A673 (cell line): ENCODE results near the gene DUSP6. TPM values are rescaled to one million over a fixed set of nuclear protein-coding genes. Genes with fewer than 3 reads are reported as not detected.
A peak's percentile ranks its signal among the peaks of the same experiment; 100 is the strongest.

Experiments
- BruUV-seq: library from RNA; stranded (reverse); fragments of 400-500 nt; replicated peaks from 2 replicates; lab custom pipeline; 2021; lab: Mats Ljungman, UMichigan
- CTCF ChIA-PET: fragments of 300-600 bp; sonication (Branson Sonifier 250); formaldehyde crosslinking; loops from one replicate; lab custom pipeline; 2022; ENCODE audit warnings: antibody characterized with exemption; lab: Charles Lee
- POLR2A ChIA-PET: fragments of 300-600 bp; sonication (Branson Sonifier 250); formaldehyde crosslinking; loops from one replicate; lab custom pipeline; 2022; ENCODE audit warnings: antibody characterized with exemption; ENCODE audit not compliant: low non-redundant PET; lab: Charles Lee
- DNase-seq: peaks from one replicate; pipeline ENCODE4 v3.0.0-alpha.2; 2015; ENCODE audit warnings: low spot score
- H3K27ac ChIP-seq: fragments of 200-600 bp; sonication (generic); 2 replicates; pipeline ENCODE4 v1.5.1; 2016; ENCODE audit warnings: mixed run types, low read depth, mild to moderate bottlenecking, mixed read lengths, antibody characterized with exemption, low read length; ENCODE audit not compliant: poor library complexity, severe bottlenecking
- H3K27me3 ChIP-seq: fragments of 200-600 bp; sonication (generic); replicated peaks from 2 replicates; pipeline ENCODE4 v1.6.1; 2017; ENCODE audit warnings: mixed run types, low read depth, mild to moderate bottlenecking, mixed read lengths, antibody characterized with exemption, low read length; ENCODE audit not compliant: insufficient read depth, poor library complexity
- H3K36me3 ChIP-seq: fragments of 200-600 bp; sonication (generic); 2 replicates; pipeline ENCODE4 v1.6.1; 2016; ENCODE audit warnings: mixed run types, mild to moderate bottlenecking, mixed read lengths, antibody characterized with exemption, low read length; ENCODE audit not compliant: insufficient read depth, poor library complexity, severe bottlenecking
- H3K4me1 ChIP-seq: fragments of 200-600 bp; sonication (generic); 2 replicates; pipeline ENCODE4 v1.6.1; 2017; ENCODE audit warnings: mixed run types, mild to moderate bottlenecking, mixed read lengths, antibody characterized with exemption, low read length; ENCODE audit not compliant: insufficient read depth, poor library complexity, severe bottlenecking
- H3K4me3 ChIP-seq: fragments of 200-600 bp; sonication (generic); 2 replicates; pipeline ENCODE4 v1.5.1; 2016; ENCODE audit warnings: low read depth, mixed run types, mild to moderate bottlenecking, mixed read lengths, low read length; ENCODE audit not compliant: poor library complexity, severe bottlenecking
- H3K9me3 ChIP-seq: fragments of 200-600 bp; sonication (generic); 2 replicates; pipeline ENCODE4 v1.6.1; 2016; ENCODE audit warnings: mixed run types, low read depth, mild to moderate bottlenecking, mixed read lengths, antibody characterized with exemption, low read length; ENCODE audit not compliant: poor library complexity, severe bottlenecking
- EZH2 ChIP-seq: fragments of 200-600 bp; sonication (generic); IDR thresholded peaks from 2 replicates; pipeline ENCODE4 v1.6.1; 2017; ENCODE audit warnings: borderline replicate concordance, low read depth, mild to moderate bottlenecking, mixed read lengths, antibody characterized with exemption, low read length; ENCODE audit not compliant: poor library complexity, severe bottlenecking
- intact Hi-C: fragments of 100-400 bp; cut with micrococcal nuclease; formaldehyde crosslinking; loops from one replicate; pipeline ENCODE4 v1.10.0; 2022; ENCODE audit not compliant: unreplicated experiment
- total RNA-seq: library from RNA; stranded (reverse); gene quantifications from 2 replicates; pipeline ENCODE4 v1.2.3, GENCODE V29; 2021
- TF ChIP-seq, protein P1 (sequence below): fragments of 300-800, 200-600 bp; sonication (generic); conservative IDR thresholded peaks from 2 replicates; pipeline ENCODE4 v1.5.1; 2017; ENCODE audit warnings: low read depth, mild to moderate bottlenecking, antibody characterized with exemption, low read length, moderate library complexity, mixed read lengths

DUSP6 gene
- total RNA-seq, 1 experiment from 2014 or later: 226 TPM

DNA sequence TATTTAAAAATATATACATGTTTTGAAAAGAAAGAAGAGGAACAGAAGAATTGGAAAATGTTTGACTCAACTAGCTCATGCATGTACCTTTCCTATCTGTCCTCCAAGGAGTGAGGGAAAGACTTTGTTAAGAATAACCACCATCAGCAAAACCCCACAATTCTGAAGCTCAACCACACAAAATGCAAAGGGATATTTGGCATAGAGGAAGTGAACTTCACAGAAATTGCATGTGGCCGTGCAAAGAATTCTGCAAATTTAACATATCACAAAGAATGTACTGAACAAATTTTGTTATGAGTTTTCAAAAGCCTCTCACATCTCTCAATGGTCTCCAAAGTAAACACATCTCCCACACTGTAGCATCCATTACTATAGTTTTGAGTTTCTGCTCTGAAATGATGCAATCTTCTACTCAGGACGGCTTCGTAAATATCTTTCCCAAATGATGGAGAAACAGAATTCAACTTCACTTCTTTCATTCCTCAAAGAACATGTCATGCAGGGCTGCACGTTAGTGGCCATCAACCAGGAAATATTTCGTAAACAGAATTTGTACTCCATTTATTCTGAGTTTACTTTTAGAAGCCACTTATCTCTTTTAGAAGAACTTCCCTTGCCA is 17.6 kb downstream of the DUSP6 start:
- CTCF ChIA-PET: no interaction called here
- Histone ChIP-seq H3K9me3 (peaks cover 14% of the 10 kb centered on the region), H3K4me1 (peaks cover 54% of the 10 kb centered on the region), H3K4me3 (no peak overlapping the region), H3K27me3 (no peaks in the 10 kb centered on the region), H3K27ac (peak overlapping the region; percentile 87), H3K36me3 (no peaks in the 10 kb centered on the region)
- no TSS peak for BruUV-seq
- POLR2A ChIA-PET: interaction anchor here (0.9 kb wide), 1 partner anchor 11 kb away, joined by 4 read pairs; no protein-coding TSS in a partner anchor
- DNase-seq: no peak
- TF ChIP-seq EZH2: no peak
- TF ChIP-seq, protein P1, sequence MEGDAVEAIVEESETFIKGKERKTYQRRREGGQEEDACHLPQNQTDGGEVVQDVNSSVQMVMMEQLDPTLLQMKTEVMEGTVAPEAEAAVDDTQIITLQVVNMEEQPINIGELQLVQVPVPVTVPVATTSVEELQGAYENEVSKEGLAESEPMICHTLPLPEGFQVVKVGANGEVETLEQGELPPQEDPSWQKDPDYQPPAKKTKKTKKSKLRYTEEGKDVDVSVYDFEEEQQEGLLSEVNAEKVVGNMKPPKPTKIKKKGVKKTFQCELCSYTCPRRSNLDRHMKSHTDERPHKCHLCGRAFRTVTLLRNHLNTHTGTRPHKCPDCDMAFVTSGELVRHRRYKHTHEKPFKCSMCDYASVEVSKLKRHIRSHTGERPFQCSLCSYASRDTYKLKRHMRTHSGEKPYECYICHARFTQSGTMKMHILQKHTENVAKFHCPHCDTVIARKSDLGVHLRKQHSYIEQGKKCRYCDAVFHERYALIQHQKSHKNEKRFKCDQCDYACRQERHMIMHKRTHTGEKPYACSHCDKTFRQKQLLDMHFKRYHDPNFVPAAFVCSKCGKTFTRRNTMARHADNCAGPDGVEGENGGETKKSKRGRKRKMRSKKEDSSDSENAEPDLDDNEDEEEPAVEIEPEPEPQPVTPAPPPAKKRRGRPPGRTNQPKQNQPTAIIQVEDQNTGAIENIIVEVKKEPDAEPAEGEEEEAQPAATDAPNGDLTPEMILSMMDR: no peak
- intact Hi-C loops: no loop called here

DNA sequence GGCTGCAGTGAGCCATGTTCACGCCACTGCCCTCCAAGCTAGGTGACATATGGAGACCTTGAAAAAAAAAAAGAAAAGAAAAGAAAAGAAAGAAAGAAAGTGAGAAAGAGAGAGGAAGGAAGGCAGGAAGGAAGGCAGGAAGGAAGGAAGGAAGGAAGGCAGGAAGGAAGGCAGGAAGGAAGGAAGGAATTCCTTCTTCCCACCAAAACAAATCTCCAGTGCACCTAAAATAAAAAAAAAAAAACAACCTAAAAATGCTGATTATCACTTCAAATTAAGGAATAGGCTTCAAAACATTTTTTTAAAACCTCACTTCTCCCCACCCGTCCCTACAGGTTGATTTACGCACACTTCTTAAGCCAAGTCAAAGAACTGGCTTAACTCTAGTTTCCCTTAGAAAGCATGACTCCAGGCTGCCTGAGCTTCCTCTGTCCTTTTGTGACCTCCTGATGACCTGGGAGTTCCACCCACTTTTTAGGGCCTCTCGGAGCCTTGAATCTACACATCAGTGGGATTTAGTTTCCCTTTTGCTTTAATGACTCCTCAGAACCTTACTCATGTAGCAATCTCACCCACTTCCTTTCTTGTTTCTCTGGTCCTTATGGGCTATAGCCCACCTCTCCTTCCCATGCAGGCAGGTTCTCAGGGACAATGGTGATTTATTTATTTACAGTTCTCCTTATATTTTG is 18.6 kb downstream of the DUSP6 start:
- peak; percentile 85 for DNase-seq
- H3K4me3 ChIP-seq: no peak overlapping the region
- CTCF ChIA-PET: interaction anchor here (0.7 to 1.0 kb wide), 3 partner anchors 13 to 177 kb away, joined by 3 to 8 read pairs (median 3); no protein-coding TSS in a partner anchor
- no TSS peak for BruUV-seq
- POLR2A ChIA-PET: interaction anchor here (0.9 kb wide), 1 partner anchor 12 kb away, joined by 4 read pairs; no protein-coding TSS in a partner anchor
- H3K9me3 ChIP-seq: peaks cover 14% of the 10 kb centered on the region
- H3K4me1 ChIP-seq: peaks cover 46% of the 10 kb centered on the region
- no peak for TF ChIP-seq EZH2
- TF ChIP-seq, protein P1: no peak
- intact Hi-C loops: no loop called here
- no peaks in the 10 kb centered on the region for H3K36me3 ChIP-seq
- peak overlapping the region; percentile 87 for H3K27ac ChIP-seq
- H3K27me3 ChIP-seq: no peaks in the 10 kb centered on the region

DNA sequence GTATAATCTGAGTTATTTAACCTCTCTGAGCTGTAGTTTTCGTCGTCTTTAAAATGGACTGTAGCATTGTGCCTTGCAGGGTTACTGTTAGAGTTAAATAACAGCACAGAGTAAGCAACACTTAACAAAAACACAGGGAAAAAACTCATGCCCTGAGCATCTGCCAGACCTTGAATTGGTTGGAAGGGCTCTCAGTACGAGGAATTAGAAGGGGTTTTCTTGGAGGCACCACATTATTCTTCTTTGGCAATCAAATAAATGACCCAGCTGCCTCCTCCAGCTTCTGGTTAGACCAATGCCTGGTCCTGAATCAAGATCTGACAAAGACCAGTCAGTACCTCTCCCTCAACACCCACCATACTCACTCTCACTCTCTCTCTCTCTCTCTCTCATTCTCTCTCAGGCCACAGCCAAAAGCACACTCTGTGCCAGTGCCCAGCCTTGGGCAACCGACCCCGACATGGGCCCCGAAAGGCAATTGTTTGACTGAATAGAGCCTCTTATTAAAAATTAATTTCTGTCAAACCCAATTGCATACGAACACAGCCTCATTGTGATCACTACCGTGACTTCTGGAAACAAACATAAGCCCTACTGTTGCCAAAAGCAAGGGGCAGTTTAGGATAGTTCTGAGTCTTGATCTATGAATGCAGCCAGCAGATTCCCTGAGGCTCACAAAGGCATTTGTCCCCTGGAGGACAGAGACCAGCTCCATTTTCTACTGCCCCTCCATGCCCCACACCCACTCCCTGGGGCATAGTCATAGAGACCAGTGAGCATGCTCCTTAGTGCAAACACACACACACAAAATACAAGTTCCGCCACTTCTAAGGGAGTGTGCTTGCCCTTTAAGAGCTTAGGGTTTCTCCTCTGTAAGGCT is 23.9 kb downstream of the DUSP6 start:
- TF ChIP-seq, protein P1: no peak
- no peak for TF ChIP-seq EZH2
- Histone ChIP-seq H3K36me3 (no peaks in the 10 kb centered on the region), H3K27me3 (no peaks in the 10 kb centered on the region), H3K9me3 (peaks cover 14% of the 10 kb centered on the region), H3K4me3 (no peak overlapping the region), H3K4me1 (peaks cover 45% of the 10 kb centered on the region), H3K27ac (peak overlapping the region; percentile 25)
- CTCF ChIA-PET: no interaction called here
- intact Hi-C loops: no loop called here
- no peak for DNase-seq
- POLR2A ChIA-PET: interaction anchor here (0.5 kb wide), 1 partner anchor 18 kb away, joined by 3 read pairs; no protein-coding TSS in a partner anchor
- no TSS peak for BruUV-seq
